GM23338 (cell line): ENCODE measurements around the gene WNK2. TPM values are rescaled to one million over a fixed set of nuclear protein-coding genes. Genes with fewer than 3 reads are reported as not detected.

Experiments
- ATAC-seq: fragments of 200-7000 bp; cut with Tn5 transposase; 3 replicates; pipeline ENCODE4 v1.9.1; 2020
- DNase-seq: peaks from one replicate; pipeline ENCODE4 v3.0.0-alpha.2; 2015; ENCODE audit warnings: low spot score
- H2AFZ ChIP-seq: fragments of 200-600 bp; sonication (generic); 2 replicates; pipeline ENCODE4 v1.8.0; 2016; ENCODE audit warnings: antibody characterized with exemption, mild to moderate bottlenecking, moderate library complexity
- H3F3A ChIP-seq: fragments of 200-600 bp; sonication (generic); replicated peaks from 2 replicates; pipeline ENCODE4 v1.8.0; 2017; ENCODE audit warnings: antibody characterized with exemption, mixed run types, low read depth
- H3K27ac ChIP-seq: fragments of 200-600 bp; sonication (generic); 2 replicates; pipeline ENCODE4 v1.6.1; 2016; ENCODE audit warnings: low read depth
- H3K27me3 ChIP-seq: fragments of 200-600 bp; sonication (generic); 2 replicates; pipeline ENCODE4 v1.8.0; 2016; ENCODE audit warnings: mild to moderate bottlenecking, mixed run types, moderate library complexity; ENCODE audit not compliant: insufficient read depth
- H3K36me3 ChIP-seq: fragments of 200-600 bp; sonication (generic); 2 replicates; pipeline ENCODE4 v1.8.0; 2016; ENCODE audit warnings: mild to moderate bottlenecking; ENCODE audit not compliant: insufficient read depth
- H3K4me1 ChIP-seq: fragments of 200-600 bp; sonication (generic); 2 replicates; pipeline ENCODE4 v1.8.0; 2016; ENCODE audit warnings: mild to moderate bottlenecking, moderate library complexity; ENCODE audit not compliant: insufficient read depth
- H3K4me2 ChIP-seq: fragments of 200-600 bp; sonication (generic); 2 replicates; pipeline ENCODE4 v1.7.1; 2017; ENCODE audit warnings: mixed run types
- H3K4me3 ChIP-seq: fragments of 200-600 bp; sonication (generic); 2 replicates; pipeline ENCODE4 v1.6.1; 2016; ENCODE audit warnings: mixed run types
- H3K79me2 ChIP-seq: fragments of 200-600 bp; sonication (generic); replicated peaks from 2 replicates; pipeline ENCODE4 v1.8.0; 2017; ENCODE audit warnings: mild to moderate bottlenecking; ENCODE audit not compliant: insufficient read depth
- H3K9me2 ChIP-seq: fragments of 200-600 bp; sonication (generic); 2 replicates; pipeline ENCODE4 v1.8.0; 2017; ENCODE audit not compliant: insufficient read depth
- H4K20me1 ChIP-seq: fragments of 200-600 bp; sonication (generic); replicated peaks from 2 replicates; pipeline ENCODE4 v1.8.0; 2017; ENCODE audit warnings: mild to moderate bottlenecking; ENCODE audit not compliant: insufficient read depth
- H3K27ac Mint-ChIP-seq: 2 replicates; pipeline ENCODE4 v1.8.0; 2020; ENCODE audit warnings: inconsistent platforms, mild to moderate bottlenecking, moderate library complexity, mixed read lengths
- H3K27me3 Mint-ChIP-seq: 3 replicates; pipeline ENCODE4 v1.8.0; 2022; ENCODE audit warnings: low read depth, mild to moderate bottlenecking, moderate library complexity, mixed read lengths, inconsistent platforms; ENCODE audit not compliant: insufficient read depth, poor library complexity
- H3K36me3 Mint-ChIP-seq: 3 replicates; pipeline ENCODE4 v1.8.0; 2021; ENCODE audit warnings: low read depth, mild to moderate bottlenecking, inconsistent platforms, moderate library complexity, mixed read lengths
- H3K4me1 Mint-ChIP-seq: 3 replicates; pipeline ENCODE4 v1.8.0; 2020; ENCODE audit warnings: mild to moderate bottlenecking, inconsistent platforms, mixed read lengths
- H3K4me3 Mint-ChIP-seq: 3 replicates; pipeline ENCODE4 v1.8.0; 2021; ENCODE audit warnings: moderate library complexity, mild to moderate bottlenecking, inconsistent platforms, mixed read lengths
- H3K9me3 Mint-ChIP-seq: 3 replicates; pipeline ENCODE4 v1.8.0; 2020; ENCODE audit warnings: moderate library complexity, mild to moderate bottlenecking, inconsistent platforms, mixed read lengths
- CREB1 ChIP-seq: fragments of 250-450 bp; sonication (Bioruptor Pico); IDR thresholded peaks from 2 replicates; pipeline ENCODE4 v1.5.0; 2020; ENCODE audit warnings: low read depth, mild to moderate bottlenecking, moderate library complexity
- EZH2 ChIP-seq: fragments of 200-600 bp; sonication (generic); IDR thresholded peaks from one replicate; pipeline ENCODE4 v1.8.0; 2017; ENCODE audit warnings: antibody characterized with exemption, mild to moderate bottlenecking, low read depth; ENCODE audit not compliant: unreplicated experiment
- EZH2phosphoT487 ChIP-seq: fragments of 200-600 bp; sonication (generic); IDR thresholded peaks from one replicate; pipeline ENCODE4 v1.8.1; 2018; ENCODE audit warnings: antibody characterized with exemption; ENCODE audit not compliant: unreplicated experiment
- JUNB ChIP-seq: IDR thresholded peaks from one replicate; pipeline ENCODE4 v1.6.1; 2016; ENCODE audit warnings: antibody characterized with exemption; ENCODE audit not compliant: unreplicated experiment
- STAT1 ChIP-seq: IDR thresholded peaks from one replicate; pipeline ENCODE4 v1.6.1; 2016; ENCODE audit warnings: antibody characterized with exemption; ENCODE audit not compliant: unreplicated experiment
- ZNF114 ChIP-seq: fragments of 250-450 bp; sonication (Bioruptor Pico); IDR thresholded peaks from 2 replicates; pipeline ENCODE4 v1.5.0; 2020; ENCODE audit warnings: mild to moderate bottlenecking, moderate library complexity
- ZNF331 ChIP-seq: fragments of 250-450 bp; sonication (Bioruptor Pico); IDR thresholded peaks from 2 replicates; pipeline ENCODE4 v1.5.0; 2020; ENCODE audit warnings: low read depth, mild to moderate bottlenecking, moderate library complexity
- polyA plus RNA-seq: library from polyadenylated mRNA; unstranded; fragments of >200 nt; fragmentation: Nextera tagmentation; extraction: Ambion mirVana; gene quantifications from 2 replicates; pipeline ENCODE4 v1.2.1, GENCODE V29; 2016
- total RNA-seq: library from RNA; depleted of rRNA; stranded (reverse); fragments of >200 nt; shearing (Covaris generic); gene quantifications from 2 replicates; pipeline ENCODE4 v1.2.3, GENCODE V29; 2014
- TF ChIP-seq, protein P1 (sequence below): IDR thresholded peaks from 2 replicates; pipeline ENCODE4 v1.6.1; 2016; ENCODE audit warnings: antibody characterized with exemption
- TF ChIP-seq, protein P2 (sequence below): fragments of 250-450 bp; sonication (Bioruptor Pico); IDR thresholded peaks from 2 replicates; pipeline ENCODE4 v1.5.0; 2020; ENCODE audit warnings: mild to moderate bottlenecking, moderate library complexity
- TF ChIP-seq, protein P3 (sequence below): IDR thresholded peaks from one replicate; pipeline ENCODE4 v1.6.1; 2018; ENCODE audit warnings: antibody characterized with exemption; ENCODE audit not compliant: unreplicated experiment

The WNK2 gene
- total and polyA plus RNA-seq, 2 experiments from 2014 or later: 56.4 to 102 TPM

DNA sequence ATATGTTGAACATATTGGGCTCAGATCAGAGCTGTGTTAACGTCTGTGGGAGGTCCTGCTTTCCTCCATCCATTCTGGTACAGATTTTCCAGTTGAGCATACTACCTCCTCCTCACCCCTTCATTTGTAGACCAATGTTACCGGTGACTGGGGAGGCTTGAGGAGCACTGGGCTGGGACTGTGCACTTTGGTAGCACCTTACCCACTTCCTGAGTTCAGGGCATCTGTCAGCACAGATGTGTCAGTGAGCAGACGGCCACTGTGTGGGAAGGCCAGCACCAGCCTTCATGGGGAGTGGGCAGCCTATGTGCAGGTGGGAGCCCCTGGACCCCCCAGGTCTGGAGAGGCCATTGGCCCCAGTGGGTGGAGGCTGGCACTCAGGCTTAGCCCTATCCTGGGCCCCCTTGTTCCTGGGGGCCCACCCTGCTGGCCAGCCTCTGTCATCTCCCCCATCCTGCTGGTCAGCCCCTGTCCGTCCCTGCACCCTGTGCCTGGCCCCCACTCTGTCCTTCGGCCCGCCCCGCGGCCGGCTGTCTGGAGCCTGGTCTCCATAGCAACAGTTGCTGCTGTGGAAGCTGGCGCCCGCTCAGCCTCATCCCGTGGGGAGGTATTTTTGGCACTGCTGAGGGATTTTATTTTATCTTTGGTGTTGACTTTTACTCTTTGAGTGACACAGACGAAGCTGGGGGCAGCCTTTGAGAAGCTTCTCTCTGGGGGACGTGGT is 21.3 kb downstream of the WNK2 start (continued):
- TF ChIP-seq JUNB: no peak
- TF ChIP-seq STAT1: no peak
- no peak for TF ChIP-seq ZNF331

DNA sequence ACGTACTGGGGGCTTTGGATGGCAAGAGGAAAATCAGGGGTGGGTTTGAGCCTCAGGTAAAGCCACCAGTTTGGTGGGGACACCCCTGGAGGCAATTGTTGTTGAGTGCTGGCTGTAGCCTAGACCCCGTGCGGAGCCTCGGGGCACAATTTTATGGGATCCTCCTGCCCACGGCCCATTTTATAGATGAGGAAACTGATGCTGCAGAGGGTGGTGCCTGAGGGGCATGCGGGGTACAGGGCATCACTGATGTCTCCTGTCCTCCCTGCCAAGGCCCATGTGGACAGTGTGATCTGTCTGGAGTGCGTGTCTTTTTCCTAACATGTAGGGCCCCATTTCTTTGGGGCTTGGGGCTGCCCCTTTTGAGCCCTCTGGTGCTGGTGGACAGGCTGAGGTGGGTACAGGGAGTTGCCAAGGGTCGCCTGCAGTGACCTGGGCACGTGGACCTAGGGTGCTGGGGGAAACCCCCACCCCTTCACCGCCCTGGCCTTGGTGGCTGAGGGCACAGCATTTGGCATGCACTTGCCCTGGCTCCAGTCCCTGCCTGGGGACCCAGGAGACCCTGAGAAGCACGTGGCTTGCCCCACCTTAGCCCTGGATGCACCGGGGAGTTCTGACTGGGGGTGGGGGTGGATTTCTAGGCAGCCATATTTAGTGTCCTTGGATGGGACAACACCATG is 22.1 kb downstream of the WNK2 start:
- no peaks in the 10 kb centered on the region for H3K36me3 ChIP-seq
- peaks cover 7% of the 10 kb centered on the region for H4K20me1 ChIP-seq
- ATAC-seq (no peak), DNase-seq (no peak)
- no peak overlapping the region for H3K4me3 ChIP-seq
- no peak overlapping the region for H3K27ac ChIP-seq
- no peaks in the 10 kb centered on the region for H3K4me1 ChIP-seq
- peaks cover 15% of the 10 kb centered on the region for H3F3A ChIP-seq
- peaks cover 35% of the 10 kb centered on the region for H3K79me2 ChIP-seq
- peaks cover 7% of the 10 kb centered on the region for H3K4me1 Mint-ChIP-seq
- no peak overlapping the region for H3K27ac Mint-ChIP-seq
- no peaks in the 10 kb centered on the region for H3K27me3 ChIP-seq
- no peaks in the 10 kb centered on the region; the same call in 2 of the 3 replicates for H3K9me3 Mint-ChIP-seq
- no peak overlapping the region for H2AFZ ChIP-seq
- 0 out of 3 replicates have a peak, but pooled peaks cover 2% of the 10 kb centered on the region for H3K36me3 Mint-ChIP-seq
- H3K9me2 ChIP-seq: no peaks in the 10 kb centered on the region; the same call in 1 of the 2 replicates
- H3K4me3 Mint-ChIP-seq: no peak overlapping the region
- H3K27me3 Mint-ChIP-seq: peaks cover 8% of the 10 kb centered on the region
- TF ChIP-seq EZH2: no peak
- no peak for TF ChIP-seq ZNF331
- TF ChIP-seq, protein P1, sequence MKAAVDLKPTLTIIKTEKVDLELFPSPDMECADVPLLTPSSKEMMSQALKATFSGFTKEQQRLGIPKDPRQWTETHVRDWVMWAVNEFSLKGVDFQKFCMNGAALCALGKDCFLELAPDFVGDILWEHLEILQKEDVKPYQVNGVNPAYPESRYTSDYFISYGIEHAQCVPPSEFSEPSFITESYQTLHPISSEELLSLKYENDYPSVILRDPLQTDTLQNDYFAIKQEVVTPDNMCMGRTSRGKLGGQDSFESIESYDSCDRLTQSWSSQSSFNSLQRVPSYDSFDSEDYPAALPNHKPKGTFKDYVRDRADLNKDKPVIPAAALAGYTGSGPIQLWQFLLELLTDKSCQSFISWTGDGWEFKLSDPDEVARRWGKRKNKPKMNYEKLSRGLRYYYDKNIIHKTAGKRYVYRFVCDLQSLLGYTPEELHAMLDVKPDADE: no peak
- TF ChIP-seq, protein P2, sequence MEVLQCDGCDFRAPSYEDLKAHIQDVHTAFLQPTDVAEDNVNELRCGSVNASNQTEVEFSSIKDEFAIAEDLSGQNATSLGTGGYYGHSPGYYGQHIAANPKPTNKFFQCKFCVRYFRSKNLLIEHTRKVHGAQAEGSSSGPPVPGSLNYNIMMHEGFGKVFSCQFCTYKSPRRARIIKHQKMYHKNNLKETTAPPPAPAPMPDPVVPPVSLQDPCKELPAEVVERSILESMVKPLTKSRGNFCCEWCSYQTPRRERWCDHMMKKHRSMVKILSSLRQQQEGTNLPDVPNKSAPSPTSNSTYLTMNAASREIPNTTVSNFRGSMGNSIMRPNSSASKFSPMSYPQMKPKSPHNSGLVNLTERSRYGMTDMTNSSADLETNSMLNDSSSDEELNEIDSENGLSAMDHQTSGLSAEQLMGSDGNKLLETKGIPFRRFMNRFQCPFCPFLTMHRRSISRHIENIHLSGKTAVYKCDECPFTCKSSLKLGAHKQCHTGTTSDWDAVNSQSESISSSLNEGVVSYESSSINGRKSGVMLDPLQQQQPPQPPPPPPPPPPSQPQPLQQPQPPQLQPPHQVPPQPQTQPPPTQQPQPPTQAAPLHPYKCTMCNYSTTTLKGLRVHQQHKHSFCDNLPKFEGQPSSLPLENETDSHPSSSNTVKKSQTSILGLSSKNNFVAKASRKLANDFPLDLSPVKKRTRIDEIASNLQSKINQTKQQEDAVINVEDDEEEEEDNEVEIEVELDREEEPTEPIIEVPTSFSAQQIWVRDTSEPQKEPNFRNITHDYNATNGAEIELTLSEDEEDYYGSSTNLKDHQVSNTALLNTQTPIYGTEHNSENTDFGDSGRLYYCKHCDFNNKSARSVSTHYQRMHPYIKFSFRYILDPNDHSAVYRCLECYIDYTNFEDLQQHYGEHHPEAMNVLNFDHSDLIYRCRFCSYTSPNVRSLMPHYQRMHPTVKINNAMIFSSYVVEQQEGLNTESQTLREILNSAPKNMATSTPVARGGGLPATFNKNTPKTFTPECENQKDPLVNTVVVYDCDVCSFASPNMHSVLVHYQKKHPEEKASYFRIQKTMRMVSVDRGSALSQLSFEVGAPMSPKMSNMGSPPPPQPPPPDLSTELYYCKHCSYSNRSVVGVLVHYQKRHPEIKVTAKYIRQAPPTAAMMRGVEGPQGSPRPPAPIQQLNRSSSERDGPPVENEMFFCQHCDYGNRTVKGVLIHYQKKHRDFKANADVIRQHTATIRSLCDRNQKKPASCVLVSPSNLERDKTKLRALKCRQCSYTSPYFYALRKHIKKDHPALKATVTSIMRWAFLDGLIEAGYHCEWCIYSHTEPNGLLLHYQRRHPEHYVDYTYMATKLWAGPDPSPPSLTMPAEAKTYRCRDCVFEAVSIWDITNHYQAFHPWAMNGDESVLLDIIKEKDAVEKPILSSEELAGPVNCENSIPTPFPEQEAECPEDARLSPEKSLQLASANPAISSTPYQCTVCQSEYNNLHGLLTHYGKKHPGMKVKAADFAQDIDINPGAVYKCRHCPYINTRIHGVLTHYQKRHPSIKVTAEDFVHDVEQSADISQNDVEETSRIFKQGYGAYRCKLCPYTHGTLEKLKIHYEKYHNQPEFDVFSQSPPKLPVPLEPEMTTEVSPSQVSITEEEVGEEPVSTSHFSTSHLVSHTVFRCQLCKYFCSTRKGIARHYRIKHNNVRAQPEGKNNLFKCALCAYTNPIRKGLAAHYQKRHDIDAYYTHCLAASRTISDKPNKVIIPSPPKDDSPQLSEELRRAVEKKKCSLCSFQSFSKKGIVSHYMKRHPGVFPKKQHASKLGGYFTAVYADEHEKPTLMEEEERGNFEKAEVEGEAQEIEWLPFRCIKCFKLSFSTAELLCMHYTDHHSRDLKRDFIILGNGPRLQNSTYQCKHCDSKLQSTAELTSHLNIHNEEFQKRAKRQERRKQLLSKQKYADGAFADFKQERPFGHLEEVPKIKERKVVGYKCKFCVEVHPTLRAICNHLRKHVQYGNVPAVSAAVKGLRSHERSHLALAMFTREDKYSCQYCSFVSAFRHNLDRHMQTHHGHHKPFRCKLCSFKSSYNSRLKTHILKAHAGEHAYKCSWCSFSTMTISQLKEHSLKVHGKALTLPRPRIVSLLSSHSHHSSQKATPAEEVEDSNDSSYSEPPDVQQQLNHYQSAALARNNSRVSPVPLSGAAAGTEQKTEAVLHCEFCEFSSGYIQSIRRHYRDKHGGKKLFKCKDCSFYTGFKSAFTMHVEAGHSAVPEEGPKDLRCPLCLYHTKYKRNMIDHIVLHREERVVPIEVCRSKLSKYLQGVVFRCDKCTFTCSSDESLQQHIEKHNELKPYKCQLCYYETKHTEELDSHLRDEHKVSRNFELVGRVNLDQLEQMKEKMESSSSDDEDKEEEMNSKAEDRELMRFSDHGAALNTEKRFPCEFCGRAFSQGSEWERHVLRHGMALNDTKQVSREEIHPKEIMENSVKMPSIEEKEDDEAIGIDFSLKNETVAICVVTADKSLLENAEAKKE (CRISPR knock-in tag): no peak
- no peak for TF ChIP-seq CREB1
- no peak for TF ChIP-seq ZNF114 (CRISPR knock-in tag)
- TF ChIP-seq, protein P3, sequence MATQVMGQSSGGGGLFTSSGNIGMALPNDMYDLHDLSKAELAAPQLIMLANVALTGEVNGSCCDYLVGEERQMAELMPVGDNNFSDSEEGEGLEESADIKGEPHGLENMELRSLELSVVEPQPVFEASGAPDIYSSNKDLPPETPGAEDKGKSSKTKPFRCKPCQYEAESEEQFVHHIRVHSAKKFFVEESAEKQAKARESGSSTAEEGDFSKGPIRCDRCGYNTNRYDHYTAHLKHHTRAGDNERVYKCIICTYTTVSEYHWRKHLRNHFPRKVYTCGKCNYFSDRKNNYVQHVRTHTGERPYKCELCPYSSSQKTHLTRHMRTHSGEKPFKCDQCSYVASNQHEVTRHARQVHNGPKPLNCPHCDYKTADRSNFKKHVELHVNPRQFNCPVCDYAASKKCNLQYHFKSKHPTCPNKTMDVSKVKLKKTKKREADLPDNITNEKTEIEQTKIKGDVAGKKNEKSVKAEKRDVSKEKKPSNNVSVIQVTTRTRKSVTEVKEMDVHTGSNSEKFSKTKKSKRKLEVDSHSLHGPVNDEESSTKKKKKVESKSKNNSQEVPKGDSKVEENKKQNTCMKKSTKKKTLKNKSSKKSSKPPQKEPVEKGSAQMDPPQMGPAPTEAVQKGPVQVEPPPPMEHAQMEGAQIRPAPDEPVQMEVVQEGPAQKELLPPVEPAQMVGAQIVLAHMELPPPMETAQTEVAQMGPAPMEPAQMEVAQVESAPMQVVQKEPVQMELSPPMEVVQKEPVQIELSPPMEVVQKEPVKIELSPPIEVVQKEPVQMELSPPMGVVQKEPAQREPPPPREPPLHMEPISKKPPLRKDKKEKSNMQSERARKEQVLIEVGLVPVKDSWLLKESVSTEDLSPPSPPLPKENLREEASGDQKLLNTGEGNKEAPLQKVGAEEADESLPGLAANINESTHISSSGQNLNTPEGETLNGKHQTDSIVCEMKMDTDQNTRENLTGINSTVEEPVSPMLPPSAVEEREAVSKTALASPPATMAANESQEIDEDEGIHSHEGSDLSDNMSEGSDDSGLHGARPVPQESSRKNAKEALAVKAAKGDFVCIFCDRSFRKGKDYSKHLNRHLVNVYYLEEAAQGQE: no peak
- no peak for TF ChIP-seq EZH2phosphoT487
- TF ChIP-seq STAT1: no peak
- no peak overlapping the region for H3K4me2 ChIP-seq
